ENCODE results near the gene ADAMTS16.
"Not testable (repeated sequence)": the region's sequence is repeated elsewhere in the genome, so short reads cannot be mapped to it uniquely, and the experiment has no call there.

ADAMTS16 gene, protein sequence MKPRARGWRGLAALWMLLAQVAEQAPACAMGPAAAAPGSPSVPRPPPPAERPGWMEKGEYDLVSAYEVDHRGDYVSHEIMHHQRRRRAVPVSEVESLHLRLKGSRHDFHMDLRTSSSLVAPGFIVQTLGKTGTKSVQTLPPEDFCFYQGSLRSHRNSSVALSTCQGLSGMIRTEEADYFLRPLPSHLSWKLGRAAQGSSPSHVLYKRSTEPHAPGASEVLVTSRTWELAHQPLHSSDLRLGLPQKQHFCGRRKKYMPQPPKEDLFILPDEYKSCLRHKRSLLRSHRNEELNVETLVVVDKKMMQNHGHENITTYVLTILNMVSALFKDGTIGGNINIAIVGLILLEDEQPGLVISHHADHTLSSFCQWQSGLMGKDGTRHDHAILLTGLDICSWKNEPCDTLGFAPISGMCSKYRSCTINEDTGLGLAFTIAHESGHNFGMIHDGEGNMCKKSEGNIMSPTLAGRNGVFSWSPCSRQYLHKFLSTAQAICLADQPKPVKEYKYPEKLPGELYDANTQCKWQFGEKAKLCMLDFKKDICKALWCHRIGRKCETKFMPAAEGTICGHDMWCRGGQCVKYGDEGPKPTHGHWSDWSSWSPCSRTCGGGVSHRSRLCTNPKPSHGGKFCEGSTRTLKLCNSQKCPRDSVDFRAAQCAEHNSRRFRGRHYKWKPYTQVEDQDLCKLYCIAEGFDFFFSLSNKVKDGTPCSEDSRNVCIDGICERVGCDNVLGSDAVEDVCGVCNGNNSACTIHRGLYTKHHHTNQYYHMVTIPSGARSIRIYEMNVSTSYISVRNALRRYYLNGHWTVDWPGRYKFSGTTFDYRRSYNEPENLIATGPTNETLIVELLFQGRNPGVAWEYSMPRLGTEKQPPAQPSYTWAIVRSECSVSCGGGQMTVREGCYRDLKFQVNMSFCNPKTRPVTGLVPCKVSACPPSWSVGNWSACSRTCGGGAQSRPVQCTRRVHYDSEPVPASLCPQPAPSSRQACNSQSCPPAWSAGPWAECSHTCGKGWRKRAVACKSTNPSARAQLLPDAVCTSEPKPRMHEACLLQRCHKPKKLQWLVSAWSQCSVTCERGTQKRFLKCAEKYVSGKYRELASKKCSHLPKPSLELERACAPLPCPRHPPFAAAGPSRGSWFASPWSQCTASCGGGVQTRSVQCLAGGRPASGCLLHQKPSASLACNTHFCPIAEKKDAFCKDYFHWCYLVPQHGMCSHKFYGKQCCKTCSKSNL

DNA sequence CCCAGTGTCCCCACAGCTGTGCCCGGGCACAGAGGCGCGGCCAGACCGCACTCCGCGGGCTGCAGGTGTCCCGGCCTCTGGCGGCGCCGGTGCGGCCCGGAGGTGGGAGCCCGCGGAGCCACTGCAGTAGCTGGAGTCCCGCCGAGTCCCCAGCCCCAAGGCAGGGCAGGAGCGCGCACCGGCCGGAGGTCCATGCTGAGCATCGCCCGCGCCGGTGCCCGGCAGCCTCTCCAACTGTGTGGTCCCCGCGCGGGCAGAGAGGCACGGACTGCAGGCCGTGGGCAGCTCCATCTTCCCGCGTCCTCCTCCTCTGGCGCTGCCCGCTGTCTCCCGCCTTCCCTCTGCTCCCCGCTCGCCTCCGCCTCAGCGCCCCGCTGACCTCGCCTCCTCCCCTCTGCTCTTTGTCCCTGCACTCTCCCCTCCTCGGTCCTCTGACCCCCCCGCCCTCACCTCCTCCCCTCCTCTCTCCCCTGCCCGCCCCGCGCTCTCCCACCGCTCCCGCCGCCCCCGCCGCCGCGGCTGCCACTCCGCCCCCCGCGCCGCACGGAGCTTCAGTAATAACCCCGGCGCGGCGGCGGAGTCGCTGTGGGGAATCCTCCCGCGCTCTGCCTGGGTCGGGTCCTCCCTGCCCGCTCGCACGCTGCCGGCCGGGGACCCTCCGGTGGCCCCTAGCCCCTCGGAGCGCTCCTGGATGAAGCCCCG lies at the start of gene ADAMTS16:
ADAMTS16 (plus strand) TSS at position 554 of the 702 bp plus-strand sequence; CDS start at position 692, 138 bp downstream.
- in situ Hi-C loops (cut with MboI; ENCODE audit: low sequenced_read_pairs) = no loop called here

DNA sequence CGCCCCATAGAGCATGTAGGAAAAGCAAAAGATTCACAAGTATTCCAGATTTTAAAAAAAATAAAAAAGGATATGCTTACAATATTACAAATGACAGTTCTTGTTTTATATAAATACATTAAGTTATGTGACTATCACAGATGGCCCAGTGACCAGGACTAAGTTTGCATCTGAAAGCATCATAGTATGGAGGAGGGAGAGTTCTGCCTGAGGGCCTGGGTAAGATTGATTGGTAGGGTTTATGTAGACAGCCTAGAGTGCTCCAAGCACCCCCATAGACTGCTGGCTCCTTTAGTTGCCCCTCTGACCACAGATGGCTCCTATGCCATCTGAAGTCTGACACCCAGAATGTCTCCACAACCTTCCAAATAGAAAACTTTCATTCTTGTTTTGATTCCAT lies 48.0 kb upstream of the ADAMTS16 start:
- in situ Hi-C loops (cut with MboI; ENCODE audit: low sequenced_read_pairs) = no loop called here

DNA sequence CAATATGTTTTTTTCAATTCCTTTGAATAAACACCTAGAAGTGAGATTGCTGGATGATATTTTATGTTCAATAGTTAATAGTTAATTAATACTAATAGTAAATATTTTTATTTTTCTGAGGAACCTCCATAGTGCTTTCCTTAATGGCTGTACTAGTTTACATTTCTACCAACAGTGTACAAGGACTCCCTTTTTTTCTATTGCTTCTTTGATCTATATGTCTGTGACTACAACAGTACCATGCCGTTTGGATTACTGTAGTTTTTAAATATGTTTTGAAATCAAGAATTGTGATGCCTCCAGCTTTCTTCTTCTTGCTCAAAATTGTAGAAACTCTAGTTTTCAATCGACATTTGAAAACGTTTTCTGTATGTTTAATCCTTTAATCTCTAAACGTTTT lies 39.5 kb upstream of the ADAMTS16 start:
- in situ Hi-C loops (cut with MboI; ENCODE audit: low sequenced_read_pairs) = no loop called here

DNA sequence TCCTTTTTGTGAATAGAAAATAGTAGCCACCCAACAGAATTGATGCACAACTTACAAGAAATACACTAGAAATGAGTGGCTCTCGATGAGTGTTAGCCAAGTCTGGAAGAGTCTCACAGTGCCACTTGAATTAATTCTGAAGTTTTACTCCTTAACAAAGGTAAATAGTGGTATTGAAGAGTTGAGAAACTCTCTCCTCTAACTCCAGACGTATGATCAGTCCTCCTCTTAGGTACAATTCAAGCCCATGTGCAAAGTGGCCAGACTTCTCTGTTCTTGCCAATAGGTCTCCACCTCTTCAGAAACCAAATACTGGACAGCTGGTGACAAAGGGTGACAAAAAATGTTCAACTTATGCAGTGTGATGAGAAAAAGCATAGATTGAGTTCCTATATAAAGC lies 38.5 kb upstream of the ADAMTS16 start:
- in situ Hi-C loops (cut with MboI; ENCODE audit: low sequenced_read_pairs) = no loop called here

DNA sequence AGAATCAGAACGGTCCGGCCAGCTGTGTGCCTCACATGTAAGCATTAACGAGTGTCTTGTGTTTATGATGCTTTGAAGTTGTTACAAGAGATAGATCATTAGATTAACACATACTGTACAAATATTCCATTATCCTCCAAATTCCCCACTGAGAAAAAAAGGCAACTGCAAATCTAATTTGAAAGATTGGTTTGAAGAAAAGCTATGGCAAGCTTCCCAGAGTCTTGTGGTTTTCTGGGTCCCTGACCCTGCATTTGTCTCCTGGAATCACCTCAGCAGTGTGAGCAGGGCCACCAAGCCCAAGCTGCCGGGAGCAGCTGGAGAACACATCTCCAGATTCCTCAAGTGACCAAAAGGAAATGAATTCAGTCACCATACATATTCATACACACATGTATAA lies 36.9 kb upstream of the ADAMTS16 start:
- in situ Hi-C loops (cut with MboI; ENCODE audit: low sequenced_read_pairs) = no loop called here

DNA sequence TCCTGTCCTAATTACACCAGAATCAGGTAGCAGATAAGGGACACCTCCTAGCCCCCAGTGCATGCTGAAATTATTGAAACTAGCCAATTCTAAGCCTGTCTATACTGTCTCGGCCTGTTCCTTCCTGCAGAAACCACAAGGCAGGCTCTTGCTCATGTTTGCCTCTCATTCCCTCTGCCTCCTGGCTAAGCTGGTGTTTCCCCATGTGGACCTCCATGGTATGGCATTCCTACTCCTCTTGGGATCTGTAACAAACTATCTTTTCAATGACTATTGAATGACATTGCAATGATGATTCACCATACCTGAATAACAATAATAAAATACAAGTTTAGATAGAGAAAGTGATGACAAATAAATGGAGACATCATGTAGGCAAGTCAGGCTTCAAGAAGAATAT lies 35.6 kb upstream of the ADAMTS16 start:
- in situ Hi-C loops (cut with MboI; ENCODE audit: low sequenced_read_pairs) = no loop called here

DNA sequence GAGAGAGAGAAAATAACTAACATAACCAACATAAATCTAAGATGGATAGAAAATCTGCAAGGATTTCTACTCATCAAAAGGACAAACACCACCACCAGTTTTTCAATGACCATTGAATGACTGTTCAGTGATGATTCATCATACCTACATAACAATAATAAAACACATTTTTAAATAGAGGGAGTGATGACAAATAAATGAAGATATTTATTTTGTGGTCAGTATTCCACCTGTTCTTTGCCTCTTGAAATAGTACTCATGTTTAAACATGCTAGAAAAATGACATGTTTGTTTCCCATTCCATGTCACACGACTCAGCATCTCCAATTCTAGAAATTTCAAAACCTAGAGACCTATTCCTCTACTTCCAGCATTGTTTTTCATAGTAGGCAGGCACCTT lies 34.6 kb upstream of the ADAMTS16 start:
- in situ Hi-C loops (cut with MboI; ENCODE audit: low sequenced_read_pairs) = no loop called here

DNA sequence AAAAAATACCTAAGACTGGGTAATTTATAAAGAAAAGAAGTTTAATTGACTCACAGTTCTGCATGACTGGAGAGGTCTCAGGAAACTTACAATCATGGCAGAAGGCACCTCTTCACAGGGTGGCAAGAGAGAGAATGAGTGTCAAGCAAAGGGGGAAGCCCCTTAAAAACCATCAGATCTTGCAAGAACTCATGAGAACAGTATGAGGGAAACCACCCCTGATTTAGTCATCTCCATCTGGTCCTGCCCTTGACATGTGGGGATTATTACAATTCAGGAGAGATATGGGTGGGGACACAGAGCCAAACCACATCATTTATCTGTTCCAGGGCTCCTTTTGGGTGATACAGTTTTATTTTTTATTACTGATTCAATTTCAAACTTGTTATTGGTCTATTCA lies 23.2 kb upstream of the ADAMTS16 start:
- in situ Hi-C loops (cut with MboI; ENCODE audit: low sequenced_read_pairs) = no loop called here

DNA sequence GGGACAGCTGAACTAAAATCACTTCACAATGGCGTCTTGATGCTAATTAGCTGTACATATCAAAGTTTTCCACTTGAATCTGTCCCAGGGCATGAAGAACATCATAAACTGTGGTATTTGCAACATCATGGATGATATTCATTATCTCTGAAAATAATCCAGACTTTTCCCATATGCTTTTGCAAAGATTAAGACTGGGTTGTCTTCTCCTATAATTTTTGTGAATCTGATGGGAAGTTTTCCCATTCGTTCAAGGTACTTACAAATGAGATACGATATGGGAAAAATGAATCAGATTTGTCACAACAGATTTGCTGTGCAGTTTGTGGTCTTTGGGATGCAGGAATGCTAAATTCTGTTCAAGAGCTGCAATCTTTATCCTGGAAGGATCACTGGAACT lies 17.4 kb upstream of the ADAMTS16 start:
- in situ Hi-C loops (cut with MboI; ENCODE audit: low sequenced_read_pairs) = no loop called here

DNA sequence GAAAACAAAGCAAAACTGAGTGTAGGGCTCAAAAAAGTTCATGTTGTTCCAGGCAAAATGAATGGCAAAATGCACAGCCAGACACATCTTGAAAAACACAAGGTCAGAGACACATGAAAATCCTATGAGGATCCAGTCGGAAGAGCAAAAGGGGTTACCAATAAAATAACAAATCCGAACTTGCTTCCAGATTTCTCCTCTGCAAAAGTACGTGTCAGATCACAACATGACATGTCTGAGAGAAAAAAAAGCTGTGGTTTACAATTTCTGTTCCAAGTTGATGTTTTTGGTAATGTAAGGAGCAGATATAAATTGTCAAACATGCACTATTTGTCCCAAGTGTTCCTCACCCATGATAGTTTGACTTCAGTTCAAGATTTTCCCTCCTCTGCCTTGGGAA lies 15.9 kb upstream of the ADAMTS16 start:
- in situ Hi-C loops (cut with MboI; ENCODE audit: low sequenced_read_pairs) = no loop called here

DNA sequence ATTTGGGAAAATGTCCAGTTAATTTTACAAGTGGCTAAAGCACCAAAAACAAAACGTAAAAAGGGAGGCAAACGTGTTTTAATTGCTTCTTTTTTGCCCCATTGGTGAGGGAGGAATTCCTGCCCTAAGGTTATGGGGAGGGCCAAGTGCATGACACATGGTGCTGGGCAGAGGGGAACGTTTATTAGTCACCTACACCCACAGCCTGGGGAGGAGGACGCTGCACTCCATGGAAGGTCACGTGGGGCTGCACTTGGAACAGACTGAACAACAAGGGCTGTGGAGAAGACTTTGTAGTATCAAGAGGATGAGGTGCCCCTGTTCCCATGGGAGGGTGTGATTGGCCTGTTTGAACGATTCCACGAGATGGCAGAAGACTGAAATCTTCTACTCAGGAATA lies 13.7 kb upstream of the ADAMTS16 start:
- in situ Hi-C loops (cut with MboI; ENCODE audit: low sequenced_read_pairs) = no loop called here

DNA sequence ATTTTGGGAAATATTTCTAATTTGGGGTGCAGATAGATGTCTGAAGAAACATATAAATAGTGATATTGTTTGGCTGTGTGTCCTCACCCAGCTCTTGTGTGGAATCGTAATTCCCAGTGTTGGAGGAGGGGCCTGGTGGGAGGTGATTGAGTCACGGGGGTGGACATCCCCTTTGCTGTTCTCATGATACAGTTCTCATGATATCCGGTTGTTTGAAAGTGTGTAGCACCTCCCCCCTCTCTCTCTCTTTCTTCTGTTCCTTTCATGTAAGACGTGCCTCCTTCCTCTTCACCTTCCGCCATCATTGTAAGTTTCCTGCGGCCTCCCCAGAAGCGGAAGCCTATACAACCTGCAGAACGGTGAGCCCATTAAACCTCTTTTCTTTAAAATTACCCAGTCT lies 11.4 kb upstream of the ADAMTS16 start:
- in situ Hi-C loops (cut with MboI; ENCODE audit: low sequenced_read_pairs) = no loop called here

DNA sequence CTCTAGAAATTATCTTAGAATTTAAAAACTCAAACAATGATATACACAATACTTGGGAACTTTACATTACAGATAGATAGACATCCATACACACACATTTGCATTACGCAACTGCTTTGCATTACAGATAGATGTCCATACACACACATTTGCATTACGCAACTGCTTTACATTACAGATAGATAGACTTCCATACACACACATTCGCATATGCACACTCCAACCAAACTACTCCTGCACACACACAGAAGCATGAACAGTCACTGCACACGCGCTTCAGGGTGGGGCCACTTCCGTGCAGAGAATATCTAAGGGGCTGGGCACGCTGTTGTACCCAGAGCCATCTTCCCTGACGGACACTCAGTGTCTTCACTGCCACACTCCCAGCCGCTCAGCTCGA lies 7.9 kb upstream of the ADAMTS16 start:
- in situ Hi-C loops (cut with MboI; ENCODE audit: low sequenced_read_pairs) = no loop called here

DNA sequence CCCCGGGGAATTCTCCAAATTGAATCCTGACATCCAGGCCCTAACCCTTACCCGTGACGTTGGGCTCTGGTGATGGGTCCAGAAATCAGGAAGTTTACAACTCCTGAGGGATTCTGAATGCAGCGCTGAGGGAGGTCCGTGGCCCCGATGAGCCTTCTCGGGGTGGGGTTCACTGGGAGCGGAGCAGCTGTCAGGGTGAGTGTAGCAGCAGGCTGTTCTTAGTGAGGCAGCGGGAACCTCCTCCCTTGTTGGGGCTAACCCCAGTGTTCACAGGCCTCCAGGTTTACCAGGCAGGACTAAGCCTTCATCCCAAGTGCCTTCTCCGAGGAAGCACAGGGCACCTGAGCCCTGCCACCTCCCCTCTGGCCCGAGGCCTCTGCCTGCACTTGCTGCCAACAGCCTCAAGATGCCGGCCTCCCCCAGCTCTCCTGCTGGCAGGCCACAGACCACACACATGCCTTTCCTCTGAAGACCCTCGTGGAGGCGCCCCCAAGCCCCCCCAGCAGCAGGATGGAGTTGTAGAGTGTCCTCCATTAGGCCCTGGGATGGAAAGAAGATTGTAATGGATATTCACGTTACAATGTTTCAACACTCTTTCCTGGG lies 7.3 kb upstream of the ADAMTS16 start:
- in situ Hi-C loops (cut with MboI; ENCODE audit: low sequenced_read_pairs) = no loop called here

DNA sequence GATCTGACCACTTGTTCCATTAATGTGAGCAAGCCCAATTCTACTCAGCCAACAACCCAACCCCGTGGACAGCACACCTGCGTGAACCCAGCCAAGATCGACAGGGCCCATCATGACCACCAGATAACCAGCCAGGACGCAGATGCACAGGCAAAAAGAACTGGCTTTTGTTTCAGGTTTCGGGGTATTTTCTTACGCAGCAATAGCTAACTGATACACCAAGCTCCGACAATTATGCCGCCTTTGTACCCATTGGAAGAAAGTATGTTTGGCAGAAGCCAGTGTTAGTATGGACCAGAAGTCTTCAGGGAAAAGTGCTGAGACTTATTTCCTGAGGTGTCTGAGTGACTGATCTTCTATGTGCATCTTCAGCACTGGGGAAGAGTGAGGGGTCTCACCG lies 6.0 kb upstream of the ADAMTS16 start:
- in situ Hi-C loops (cut with MboI; ENCODE audit: low sequenced_read_pairs) = no loop called here

DNA sequence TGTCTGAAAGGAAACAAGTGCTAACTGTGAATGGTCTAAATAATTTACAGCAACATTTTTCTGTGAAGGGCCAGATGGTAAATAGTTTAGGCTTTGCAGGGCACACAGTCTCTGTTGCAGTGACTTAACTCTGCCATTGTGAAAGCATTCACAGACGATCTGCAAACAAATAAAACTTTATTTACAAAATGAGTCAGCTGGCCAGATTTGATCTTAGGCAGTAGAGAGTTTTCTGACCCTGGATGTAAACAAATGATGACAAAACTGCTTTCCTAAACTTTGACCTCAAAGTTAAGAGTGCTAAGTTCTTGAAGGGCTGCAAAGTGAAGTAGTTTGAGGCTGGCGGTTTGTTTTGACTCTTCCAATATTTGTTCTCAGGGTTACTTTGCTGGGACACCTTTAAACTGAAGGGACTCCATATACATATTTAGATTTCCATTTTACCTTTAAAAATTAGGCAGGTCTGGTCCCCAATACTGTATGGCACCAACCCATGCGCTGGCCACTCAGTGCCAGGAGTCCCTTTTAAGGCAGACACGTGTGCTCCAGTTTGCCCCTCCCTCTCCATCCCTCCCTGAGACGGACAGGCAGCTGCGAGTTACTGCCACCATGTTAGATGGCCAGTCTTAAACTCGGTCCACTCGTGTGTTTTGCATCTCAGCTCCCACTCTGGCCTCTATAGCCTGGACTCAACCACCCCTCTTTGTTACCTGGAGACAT lies 4.0 kb upstream of the ADAMTS16 start:
- in situ Hi-C loops (cut with MboI; ENCODE audit: low sequenced_read_pairs) = no loop called here

DNA sequence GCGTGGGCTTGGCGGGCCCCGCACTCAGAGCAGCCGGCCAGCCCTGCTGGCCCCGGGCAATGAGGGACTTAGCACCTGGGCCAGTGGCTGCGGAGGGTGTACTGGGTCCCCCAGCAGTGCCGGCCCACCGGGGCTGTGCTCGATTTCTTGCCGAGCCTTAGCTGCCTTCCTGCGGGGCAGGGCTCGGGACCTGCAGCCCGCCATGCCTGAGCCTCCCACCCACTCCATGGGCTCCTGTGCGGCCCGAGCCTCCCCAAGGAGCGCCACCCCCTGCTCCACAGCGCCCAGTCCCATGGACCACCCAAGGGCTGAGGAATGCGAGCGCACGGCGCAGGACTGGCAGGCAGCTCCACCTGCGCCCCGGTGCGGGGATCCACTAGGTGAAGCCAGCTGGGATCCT lies 2.3 kb upstream of the ADAMTS16 start:
- in situ Hi-C loops (cut with MboI; ENCODE audit: low sequenced_read_pairs) = not testable (repeated sequence)

DNA sequence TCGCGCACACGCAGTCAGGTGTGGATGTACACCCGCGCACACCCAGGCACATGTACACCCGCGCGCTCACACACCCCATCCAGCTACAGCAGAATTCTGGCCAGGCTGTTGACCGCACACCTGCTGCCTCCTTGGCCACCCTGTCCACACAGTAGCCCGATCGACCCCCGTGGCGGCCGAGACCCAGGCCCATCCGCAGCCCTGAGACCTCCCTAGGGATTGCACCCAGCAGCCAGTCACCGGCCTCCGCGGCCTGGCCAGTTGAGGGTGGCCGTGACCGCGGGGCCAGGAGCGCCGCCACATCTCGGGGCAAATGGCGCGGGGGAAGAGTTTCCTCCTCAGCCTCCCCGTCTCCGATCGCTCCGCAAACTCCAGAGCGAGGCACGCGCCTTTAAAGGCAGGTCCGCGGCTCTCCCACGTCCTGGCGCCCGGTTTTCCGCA lies 774 bp upstream of the ADAMTS16 start:
- in situ Hi-C loops (cut with MboI; ENCODE audit: low sequenced_read_pairs) = no loop called here

DNA sequence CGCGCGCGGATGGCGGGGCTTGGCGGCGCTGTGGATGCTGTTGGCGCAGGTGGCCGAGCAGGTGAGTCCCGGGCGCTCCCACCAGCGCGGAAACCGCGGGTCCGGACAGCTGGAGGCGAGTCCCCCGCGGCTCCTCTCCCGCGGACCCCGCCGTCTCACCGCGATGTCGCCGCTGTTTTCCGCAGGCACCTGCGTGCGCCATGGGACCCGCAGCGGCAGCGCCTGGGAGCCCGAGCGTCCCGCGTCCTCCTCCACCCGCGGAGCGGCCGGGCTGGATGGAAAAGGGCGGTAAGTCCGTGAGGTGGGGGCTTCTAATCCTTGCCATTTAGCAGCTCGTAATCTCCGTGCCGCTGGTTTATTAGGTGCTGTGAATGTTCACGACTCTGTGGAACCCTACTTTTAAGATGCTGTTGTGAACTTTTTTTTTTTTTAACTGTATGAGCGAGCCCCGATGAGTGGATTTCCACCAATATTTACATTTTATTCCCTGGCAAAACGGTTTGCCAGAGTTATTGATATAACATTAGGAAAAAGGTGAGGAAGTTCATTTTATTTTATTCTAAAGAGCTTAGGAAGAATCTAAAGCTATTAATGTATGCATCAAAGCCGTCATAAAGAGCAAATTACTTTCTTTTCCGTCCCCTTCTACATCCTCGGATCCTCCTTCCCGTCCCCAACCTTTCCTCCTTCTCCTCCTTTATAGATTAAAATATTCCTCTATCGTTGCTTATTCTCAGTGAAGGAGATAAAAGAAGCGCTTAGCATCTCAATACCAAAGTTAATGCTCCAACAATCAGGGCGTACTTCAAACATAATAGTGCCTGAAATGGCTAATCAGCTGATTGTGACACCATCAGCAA lies 579 bp downstream of the ADAMTS16 start:
- in situ Hi-C loops (cut with MboI; ENCODE audit: low sequenced_read_pairs) = no loop called here

All from hTERT RPE-1 (cell line).